HFFc6 (cell line): Measurements from ENCODE around the gene MAOA. TPM values are rescaled to one million over a fixed set of nuclear protein-coding genes. Genes with fewer than 3 reads are reported as not detected.

Experiments used
- DNase-seq: peaks from one replicate; pipeline ENCODE4 v3.0.0-alpha.2; 2018
- H3K27ac Mint-ChIP-seq: 2 replicates; pipeline ENCODE4 v1.8.0; 2020; ENCODE audit warnings: mild to moderate bottlenecking, mixed read lengths
- H3K27me3 Mint-ChIP-seq: 2 replicates; pipeline ENCODE4 v1.8.0; 2021; ENCODE audit warnings: mild to moderate bottlenecking, moderate library complexity, mixed read lengths; ENCODE audit not compliant: insufficient read depth
- H3K36me3 Mint-ChIP-seq: 2 replicates; pipeline ENCODE4 v1.8.0; 2021; ENCODE audit warnings: low read depth, mixed read lengths
- H3K4me1 Mint-ChIP-seq: 2 replicates; pipeline ENCODE4 v1.8.0; 2020; ENCODE audit warnings: low read depth, mixed read lengths
- H3K4me3 Mint-ChIP-seq: 2 replicates; pipeline ENCODE4 v1.8.0; 2020; ENCODE audit warnings: mild to moderate bottlenecking, moderate library complexity, mixed read lengths
- H3K9me3 Mint-ChIP-seq: 2 replicates; pipeline ENCODE4 v1.8.0; 2020; ENCODE audit warnings: mild to moderate bottlenecking, mixed read lengths
- total RNA-seq, 6 experiments: library from RNA; stranded (reverse); fragmentation: NEBNext Ultra II Directional; extraction: Animal tissue kit (Norgen Biotek cat#: 25700); gene quantifications; 2 replicates in 1 of 6; 3 replicates in 5 of 6; pipeline ENCODE4 v1.2.3, GENCODE V29; 2021
- TF ChIP-seq, protein P1 (sequence below): fragments of 200-600 bp; sonication (generic); IDR thresholded peaks from 2 replicates; pipeline ENCODE4 v1.5.0; 2021; ENCODE audit warnings: antibody characterized with exemption, mild to moderate bottlenecking

MAOA gene
- total RNA-seq, 6 experiments from 2014 or later: 0.07 to 0.25 (median 0.07) TPM; not detected in 3

DNA sequence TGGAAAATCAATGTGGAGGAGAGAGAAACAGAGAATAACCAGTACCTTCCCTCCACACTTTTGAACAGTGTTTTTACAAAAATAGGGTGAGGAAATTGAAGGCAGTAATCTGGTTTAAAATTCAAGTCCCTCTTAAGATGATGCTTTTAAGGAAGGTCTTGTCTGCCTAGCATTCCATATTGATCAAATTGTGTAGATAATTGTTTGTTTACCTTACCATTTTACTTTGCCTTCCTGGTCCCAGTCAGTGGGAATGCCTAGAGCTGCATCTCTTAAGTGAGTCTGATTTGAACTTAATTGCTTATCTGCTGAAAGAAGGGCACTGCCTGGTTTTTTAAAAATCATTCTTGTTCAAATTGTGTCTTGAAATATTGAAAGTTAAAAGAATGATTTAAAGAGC lies 14.4 kb upstream of the MAOA start:
- Mint-ChIP-seq H3K4me1 (no peaks in the 10 kb centered on the region), H3K27ac (no peak overlapping the region), H3K4me3 (no peak overlapping the region), H3K9me3 (no peaks in the 10 kb centered on the region), H3K36me3 (no peaks in the 10 kb centered on the region), H3K27me3 (no peaks in the 10 kb centered on the region)
- DNase-seq: no peak
- TF ChIP-seq, protein P1, sequence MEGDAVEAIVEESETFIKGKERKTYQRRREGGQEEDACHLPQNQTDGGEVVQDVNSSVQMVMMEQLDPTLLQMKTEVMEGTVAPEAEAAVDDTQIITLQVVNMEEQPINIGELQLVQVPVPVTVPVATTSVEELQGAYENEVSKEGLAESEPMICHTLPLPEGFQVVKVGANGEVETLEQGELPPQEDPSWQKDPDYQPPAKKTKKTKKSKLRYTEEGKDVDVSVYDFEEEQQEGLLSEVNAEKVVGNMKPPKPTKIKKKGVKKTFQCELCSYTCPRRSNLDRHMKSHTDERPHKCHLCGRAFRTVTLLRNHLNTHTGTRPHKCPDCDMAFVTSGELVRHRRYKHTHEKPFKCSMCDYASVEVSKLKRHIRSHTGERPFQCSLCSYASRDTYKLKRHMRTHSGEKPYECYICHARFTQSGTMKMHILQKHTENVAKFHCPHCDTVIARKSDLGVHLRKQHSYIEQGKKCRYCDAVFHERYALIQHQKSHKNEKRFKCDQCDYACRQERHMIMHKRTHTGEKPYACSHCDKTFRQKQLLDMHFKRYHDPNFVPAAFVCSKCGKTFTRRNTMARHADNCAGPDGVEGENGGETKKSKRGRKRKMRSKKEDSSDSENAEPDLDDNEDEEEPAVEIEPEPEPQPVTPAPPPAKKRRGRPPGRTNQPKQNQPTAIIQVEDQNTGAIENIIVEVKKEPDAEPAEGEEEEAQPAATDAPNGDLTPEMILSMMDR: no peak

DNA sequence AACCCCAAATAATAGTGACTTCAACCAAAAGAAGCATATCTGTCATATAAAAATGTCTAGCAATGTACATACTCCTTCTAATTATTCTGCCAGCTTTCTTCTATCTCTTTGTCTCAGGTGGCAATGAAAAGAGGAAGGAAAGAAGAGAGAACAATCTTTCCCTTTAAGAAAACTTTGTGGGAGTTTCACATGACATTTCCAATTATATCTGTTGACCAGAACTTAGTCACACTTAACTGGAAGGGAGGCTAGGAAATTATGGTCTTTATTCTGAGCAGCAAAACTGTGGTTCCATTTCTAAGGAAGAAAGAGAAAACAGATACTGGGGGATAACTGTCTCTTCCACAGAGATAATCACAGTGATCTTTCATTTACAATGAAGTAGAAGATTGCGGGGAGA lies 12.9 kb upstream of the MAOA start:
- Mint-ChIP-seq H3K36me3 (no peaks in the 10 kb centered on the region), H3K9me3 (no peaks in the 10 kb centered on the region), H3K27me3 (no peaks in the 10 kb centered on the region), H3K27ac (no peak overlapping the region), H3K4me3 (no peak overlapping the region), H3K4me1 (no peaks in the 10 kb centered on the region)
- TF ChIP-seq, protein P1: no peak
- no peak for DNase-seq

DNA sequence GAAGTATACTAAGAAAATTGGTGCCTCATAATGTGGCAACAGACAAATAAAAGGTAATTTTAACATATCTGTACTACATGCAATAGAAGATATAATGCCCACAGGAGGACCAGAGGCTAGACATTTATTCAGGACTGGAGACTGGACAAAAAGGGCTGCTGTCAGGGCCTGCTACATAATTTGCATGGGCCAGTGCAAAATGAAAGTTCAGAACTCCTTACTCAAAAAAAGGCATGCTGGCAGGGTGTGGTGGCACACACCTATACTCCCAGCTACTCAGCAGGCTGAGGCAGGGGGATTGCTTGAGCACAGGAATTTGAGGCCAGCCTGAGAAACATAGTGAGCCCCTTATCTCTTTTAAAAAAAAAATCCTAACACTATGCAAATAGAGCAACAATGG lies 12.4 kb upstream of the MAOA start:
- no peak overlapping the region for H3K4me3 Mint-ChIP-seq
- H3K27me3 Mint-ChIP-seq: no peaks in the 10 kb centered on the region
- TF ChIP-seq, protein P1: no peak
- H3K9me3 Mint-ChIP-seq: no peaks in the 10 kb centered on the region
- DNase-seq: no peak
- H3K4me1 Mint-ChIP-seq: no peaks in the 10 kb centered on the region
- H3K27ac Mint-ChIP-seq: no peak overlapping the region
- no peaks in the 10 kb centered on the region for H3K36me3 Mint-ChIP-seq

DNA sequence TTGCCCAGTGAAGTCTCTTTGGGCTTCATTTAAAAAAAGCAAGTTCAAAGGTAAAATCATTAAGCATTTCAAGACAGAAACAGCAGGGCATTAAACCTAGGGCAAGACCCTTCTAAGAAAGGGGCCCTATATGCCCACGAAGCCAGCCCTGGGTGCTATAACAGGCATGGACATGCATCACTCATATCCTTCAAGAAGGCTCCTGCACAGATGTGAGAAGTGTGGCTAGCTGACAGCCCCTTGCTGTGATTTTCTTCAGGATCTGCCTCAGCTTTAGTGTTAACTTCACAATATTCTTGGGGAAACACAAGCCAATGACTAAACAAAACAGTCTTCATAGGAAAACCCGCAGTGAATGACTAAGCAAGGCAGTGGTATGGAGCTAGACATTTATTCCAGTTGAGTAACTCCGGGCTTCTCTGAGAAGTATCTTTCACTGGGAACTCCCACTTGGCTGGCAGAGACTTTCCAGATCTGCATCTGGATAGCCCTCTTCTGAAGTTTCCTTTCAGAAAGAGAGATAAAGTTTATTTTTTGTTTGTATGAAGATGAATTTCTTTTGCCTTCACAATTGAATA lies 11.9 kb upstream of the MAOA start:
- no peak overlapping the region for H3K27ac Mint-ChIP-seq
- TF ChIP-seq, protein P1: no peak
- no peak for DNase-seq

DNA sequence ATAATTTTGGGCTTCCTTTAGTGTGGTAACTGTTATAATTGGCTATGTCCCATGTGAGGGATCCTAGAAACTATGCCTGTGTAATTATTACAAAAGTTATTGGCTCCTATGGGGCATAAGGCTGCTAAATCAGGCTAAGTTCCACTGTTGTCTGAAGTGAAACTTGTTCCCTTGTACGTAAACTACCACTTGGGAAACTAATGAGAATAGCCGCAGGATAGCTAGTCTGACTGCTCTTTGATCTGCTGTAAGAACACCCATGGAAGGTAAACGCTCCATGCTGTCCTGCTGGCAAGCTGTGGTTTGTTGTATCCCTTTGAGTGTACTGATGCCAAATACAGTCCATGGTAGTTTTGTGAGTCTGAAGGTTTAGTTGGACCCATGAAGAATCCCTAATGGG lies 9.3 kb upstream of the MAOA start:
- H3K4me3 Mint-ChIP-seq: no peak overlapping the region
- H3K27ac Mint-ChIP-seq: no peak overlapping the region
- DNase-seq: no peak
- H3K9me3 Mint-ChIP-seq: no peaks in the 10 kb centered on the region
- H3K4me1 Mint-ChIP-seq: no peaks in the 10 kb centered on the region
- TF ChIP-seq, protein P1: no peak
- H3K27me3 Mint-ChIP-seq: no peaks in the 10 kb centered on the region
- no peaks in the 10 kb centered on the region for H3K36me3 Mint-ChIP-seq

More for the DNA sequence above, 11.9 kb upstream of the MAOA start:
- no peaks in the 10 kb centered on the region for H3K36me3 Mint-ChIP-seq
- no peaks in the 10 kb centered on the region for H3K4me1 Mint-ChIP-seq
- H3K9me3 Mint-ChIP-seq: no peaks in the 10 kb centered on the region
- no peaks in the 10 kb centered on the region for H3K27me3 Mint-ChIP-seq
- H3K4me3 Mint-ChIP-seq: no peak overlapping the region
